ENCODE results near the gene PRG3. TPM values are rescaled to one million over a fixed set of nuclear protein-coding genes. Genes with fewer than 3 reads are reported as not detected.
"Not testable (repeated sequence)": the region's sequence is repeated elsewhere in the genome, so short reads cannot be mapped to it uniquely, and the experiment has no call there.

Gene PRG3
- total RNA-seq, 1 donor from 2014 or later = not detected

DNA sequence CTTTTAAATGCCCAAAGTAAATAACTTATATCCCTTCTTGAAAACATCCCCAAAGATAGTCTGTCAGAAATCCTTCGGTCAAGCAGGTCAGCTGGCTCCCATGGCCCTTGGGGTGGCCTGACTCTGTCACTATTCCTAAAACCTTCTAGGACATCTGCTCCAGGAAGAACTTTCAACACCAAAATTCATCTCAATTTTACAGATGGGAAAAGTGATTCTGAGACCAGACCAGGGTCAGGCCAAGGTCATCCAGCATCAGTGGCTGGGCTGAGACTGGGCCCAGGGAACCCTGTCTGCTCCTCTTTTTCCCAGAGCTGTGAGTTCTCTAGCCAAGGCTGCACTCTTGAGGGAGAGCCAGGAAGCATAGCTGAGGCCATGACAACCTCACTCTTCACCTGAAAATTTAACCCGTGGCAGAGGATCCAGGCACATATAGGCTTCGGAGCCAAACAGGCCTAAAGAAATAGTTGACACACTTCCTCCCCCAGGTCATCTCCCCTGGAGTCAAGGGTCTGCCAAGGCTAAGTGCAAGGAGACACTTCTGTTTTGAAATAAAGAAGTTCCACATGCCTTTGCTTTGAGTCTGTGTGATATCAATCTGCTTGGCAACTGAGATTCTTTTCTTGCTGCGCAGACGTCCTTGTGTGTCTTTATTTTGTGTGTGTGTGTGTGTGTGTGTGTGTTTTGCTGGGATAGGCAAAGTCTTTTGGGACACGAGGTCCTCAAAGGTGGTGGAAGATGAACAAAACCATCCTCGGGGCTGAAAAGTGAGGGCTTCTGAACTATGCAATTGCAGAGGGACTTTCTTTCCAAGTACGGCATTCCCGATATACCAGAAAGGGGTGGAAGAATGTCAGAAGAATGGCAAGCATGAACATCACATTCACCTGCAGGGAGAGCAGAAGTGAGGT is 26.3 kb upstream of the PRG3 start:
- TF ChIP-seq, protein P1, sequence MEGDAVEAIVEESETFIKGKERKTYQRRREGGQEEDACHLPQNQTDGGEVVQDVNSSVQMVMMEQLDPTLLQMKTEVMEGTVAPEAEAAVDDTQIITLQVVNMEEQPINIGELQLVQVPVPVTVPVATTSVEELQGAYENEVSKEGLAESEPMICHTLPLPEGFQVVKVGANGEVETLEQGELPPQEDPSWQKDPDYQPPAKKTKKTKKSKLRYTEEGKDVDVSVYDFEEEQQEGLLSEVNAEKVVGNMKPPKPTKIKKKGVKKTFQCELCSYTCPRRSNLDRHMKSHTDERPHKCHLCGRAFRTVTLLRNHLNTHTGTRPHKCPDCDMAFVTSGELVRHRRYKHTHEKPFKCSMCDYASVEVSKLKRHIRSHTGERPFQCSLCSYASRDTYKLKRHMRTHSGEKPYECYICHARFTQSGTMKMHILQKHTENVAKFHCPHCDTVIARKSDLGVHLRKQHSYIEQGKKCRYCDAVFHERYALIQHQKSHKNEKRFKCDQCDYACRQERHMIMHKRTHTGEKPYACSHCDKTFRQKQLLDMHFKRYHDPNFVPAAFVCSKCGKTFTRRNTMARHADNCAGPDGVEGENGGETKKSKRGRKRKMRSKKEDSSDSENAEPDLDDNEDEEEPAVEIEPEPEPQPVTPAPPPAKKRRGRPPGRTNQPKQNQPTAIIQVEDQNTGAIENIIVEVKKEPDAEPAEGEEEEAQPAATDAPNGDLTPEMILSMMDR (IDR thresholded peaks at IDR 0.05; ENCODE audit: unreplicated experiment) = no peak
- H3K27me3 Mint-ChIP-seq (ENCODE audit: unreplicated experiment) = peaks cover 2% of the 10 kb centered on the region
- H3K4me1 Mint-ChIP-seq (ENCODE audit: unreplicated experiment) = peaks cover 23% of the 10 kb centered on the region
- DNase-seq (ENCODE audit: low spot score) = no peak
- no peak overlapping the region for H3K27ac Mint-ChIP-seq (ENCODE audit: unreplicated experiment)
- peaks cover 16% of the 10 kb centered on the region for H3K36me3 Mint-ChIP-seq (ENCODE audit: low read depth, unreplicated experiment)
- peak overlapping the region; percentile 12 for H3K4me3 Mint-ChIP-seq (ENCODE audit: unreplicated experiment)
- no peaks in the 10 kb centered on the region for H3K9me3 Mint-ChIP-seq (ENCODE audit: unreplicated experiment)

DNA sequence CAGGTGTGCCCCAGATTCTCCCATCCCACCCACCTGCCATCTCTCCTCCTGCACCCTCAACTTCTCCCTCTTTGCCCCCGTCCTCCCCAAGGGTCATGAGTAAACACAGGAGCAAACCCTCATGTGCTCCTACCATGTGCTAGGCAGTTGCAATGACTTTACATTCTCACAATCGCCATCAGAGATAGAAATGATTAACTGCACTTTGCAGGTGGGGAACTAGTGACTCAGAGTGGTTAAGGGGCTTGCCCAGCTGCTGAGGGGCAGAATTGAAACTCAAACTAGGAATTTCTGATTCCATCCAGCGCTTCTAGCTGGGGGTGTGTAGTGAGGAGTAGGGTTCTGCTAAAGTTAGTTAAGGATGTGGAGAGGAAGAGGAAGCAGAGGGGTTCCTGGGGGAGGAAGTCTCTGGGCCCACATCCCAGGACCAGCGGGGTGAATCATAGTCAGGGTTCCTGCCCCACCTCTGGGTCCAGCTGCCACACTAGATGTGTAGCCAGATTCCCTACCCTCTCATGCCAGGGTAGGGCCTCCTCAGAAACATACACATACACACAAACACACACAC is 25.5 kb upstream of the PRG3 start:
- peaks cover 23% of the 10 kb centered on the region for H3K4me1 Mint-ChIP-seq (ENCODE audit: unreplicated experiment)
- H3K27me3 Mint-ChIP-seq (ENCODE audit: unreplicated experiment) = peaks cover 2% of the 10 kb centered on the region
- no peak overlapping the region for H3K27ac Mint-ChIP-seq (ENCODE audit: unreplicated experiment)
- H3K36me3 Mint-ChIP-seq (ENCODE audit: low read depth, unreplicated experiment) = peaks cover 16% of the 10 kb centered on the region
- DNase-seq (ENCODE audit: low spot score) = no peak
- TF ChIP-seq, protein P1 (IDR thresholded peaks at IDR 0.05; ENCODE audit: unreplicated experiment) = no peak
- no peak overlapping the region for H3K4me3 Mint-ChIP-seq (ENCODE audit: unreplicated experiment)
- H3K9me3 Mint-ChIP-seq (ENCODE audit: unreplicated experiment) = no peaks in the 10 kb centered on the region

DNA sequence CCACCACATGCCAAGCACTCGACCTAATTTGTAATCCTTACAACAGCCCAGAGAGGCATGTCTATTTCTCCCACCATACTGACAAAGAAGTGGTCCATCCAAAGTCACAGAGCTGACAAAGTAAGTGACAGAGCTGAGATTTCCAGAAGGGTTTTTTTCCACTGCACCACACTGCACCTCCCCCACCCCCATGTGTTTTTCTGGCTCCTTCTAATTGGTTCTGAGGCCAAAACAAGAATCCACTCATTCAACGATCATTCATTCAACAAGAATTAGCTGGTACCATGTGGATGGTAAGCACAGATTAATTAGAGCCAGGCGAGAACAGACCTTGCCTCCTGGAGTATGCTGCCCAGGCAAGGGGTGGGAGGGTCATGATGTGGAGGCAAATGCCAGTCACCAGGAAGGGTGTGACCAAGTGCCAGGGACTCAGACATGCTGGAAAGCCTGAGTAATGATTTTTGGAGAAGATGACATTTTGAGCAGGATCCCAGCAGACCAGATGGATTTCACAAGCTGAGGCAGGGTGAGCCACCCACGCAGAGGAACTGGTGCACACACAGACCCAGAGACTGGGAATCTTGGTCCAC is 24.4 kb upstream of the PRG3 start:
- Mint-ChIP-seq H3K9me3 (ENCODE audit: unreplicated experiment) (no peaks in the 10 kb centered on the region), H3K4me3 (ENCODE audit: unreplicated experiment) (no peak overlapping the region), H3K4me1 (ENCODE audit: unreplicated experiment) (peaks cover 23% of the 10 kb centered on the region), H3K27me3 (ENCODE audit: unreplicated experiment) (peaks cover 2% of the 10 kb centered on the region), H3K36me3 (ENCODE audit: low read depth, unreplicated experiment) (peaks cover 13% of the 10 kb centered on the region), H3K27ac (ENCODE audit: unreplicated experiment) (no peak overlapping the region)
- TF ChIP-seq, protein P1 (IDR thresholded peaks at IDR 0.05; ENCODE audit: unreplicated experiment) = no peak
- no peak for DNase-seq (ENCODE audit: low spot score)

DNA sequence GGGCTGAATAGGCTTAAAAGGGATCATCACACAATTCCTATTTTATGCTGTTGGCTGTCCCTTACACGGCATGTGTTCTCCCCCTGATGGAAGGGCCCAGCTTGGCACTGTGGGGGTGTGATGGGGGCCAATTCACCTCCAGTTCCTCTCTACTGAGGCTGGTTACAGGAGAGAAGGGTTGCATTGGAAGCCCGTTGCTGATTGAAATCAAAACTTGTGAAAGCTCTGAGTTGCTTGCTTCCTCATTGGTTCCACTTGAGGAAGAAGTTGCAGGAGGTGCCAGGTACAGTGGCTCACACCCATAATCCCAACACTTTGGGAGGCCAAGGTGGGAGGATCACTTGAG is 22.8 kb upstream of the PRG3 start:
- Mint-ChIP-seq H3K27ac (ENCODE audit: unreplicated experiment) (no peak overlapping the region), H3K4me3 (ENCODE audit: unreplicated experiment) (no peak overlapping the region), H3K4me1 (ENCODE audit: unreplicated experiment) (peaks cover 20% of the 10 kb centered on the region), H3K9me3 (ENCODE audit: unreplicated experiment) (no peaks in the 10 kb centered on the region), H3K36me3 (ENCODE audit: low read depth, unreplicated experiment) (peaks cover 13% of the 10 kb centered on the region), H3K27me3 (ENCODE audit: unreplicated experiment) (peaks cover 2% of the 10 kb centered on the region)
- TF ChIP-seq, protein P1 (IDR thresholded peaks at IDR 0.05; ENCODE audit: unreplicated experiment) = no peak
- DNase-seq (ENCODE audit: low spot score) = no peak

DNA sequence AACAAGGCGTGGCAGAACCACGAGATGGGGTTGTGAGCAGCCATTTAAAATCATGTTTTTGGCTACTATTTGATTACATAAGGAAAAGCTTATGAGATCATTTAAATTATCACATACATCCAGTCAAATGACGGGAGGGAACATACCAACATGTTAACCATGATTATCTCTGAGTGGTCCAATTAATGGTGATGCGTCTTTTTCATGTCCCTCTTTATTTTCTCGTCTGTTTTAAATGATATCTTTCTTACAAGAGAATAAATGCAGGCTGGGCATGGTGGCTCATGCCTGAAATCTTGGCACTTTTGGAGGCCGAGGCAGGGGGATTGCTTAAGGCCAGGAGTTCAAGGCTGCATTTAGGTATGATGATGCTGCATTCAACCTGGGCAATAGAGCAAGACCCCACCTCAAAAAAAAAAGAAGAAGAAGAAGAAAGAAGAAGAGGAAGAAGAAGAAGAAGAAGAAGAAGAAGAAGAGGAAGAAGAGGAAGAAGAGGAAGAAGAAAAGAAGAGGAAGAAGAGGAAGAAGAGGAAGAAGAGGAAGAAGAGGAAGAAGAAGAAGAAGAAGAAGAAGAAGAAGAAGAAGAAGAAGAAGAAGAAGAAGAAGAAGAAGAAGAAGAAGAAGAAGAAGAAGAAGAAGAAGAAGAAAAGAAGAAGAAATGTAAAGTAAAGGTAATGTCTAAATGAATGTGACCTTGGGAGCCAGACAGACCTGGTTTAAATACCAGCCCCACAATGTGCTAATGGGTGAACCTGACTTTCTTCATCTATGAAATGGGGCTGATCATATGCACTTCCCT is 22.3 kb upstream of the PRG3 start:
- not testable (repeated sequence) for H3K27ac Mint-ChIP-seq (ENCODE audit: unreplicated experiment); H3K9me3 Mint-ChIP-seq (ENCODE audit: unreplicated experiment); H3K27me3 Mint-ChIP-seq (ENCODE audit: unreplicated experiment); H3K4me3 Mint-ChIP-seq (ENCODE audit: unreplicated experiment); DNase-seq (ENCODE audit: low spot score)
- Mint-ChIP-seq H3K4me1 (ENCODE audit: unreplicated experiment) (peaks cover 20% of the 10 kb centered on the region), H3K36me3 (ENCODE audit: low read depth, unreplicated experiment) (peaks cover 13% of the 10 kb centered on the region)
